CD4-positive, alpha-beta T cell (primary cell): ENCODE results near the gene ZSWIM4. TPM values are rescaled to one million over a fixed set of nuclear protein-coding genes. Genes with fewer than 3 reads are reported as not detected.

Experiments used
- ATAC-seq: fragments of 200-7000 bp; cut with Tn5 transposase; one replicate; pipeline ENCODE4 v1.10.0; 2022; ENCODE audit warnings: mild to moderate bottlenecking; ENCODE audit not compliant: poor library complexity
- CTCF ChIA-PET: fragments of 350-600 bp; sonication (Branson Sonifier 250); formaldehyde crosslinking; loops from one replicate; lab custom pipeline; 2021; ENCODE audit warnings: antibody characterized with exemption, inconsistent platforms; lab: Charles Lee
- POLR2A ChIA-PET: fragments of 350-600 bp; sonication (Branson Sonifier 250); formaldehyde crosslinking; loops from one replicate; lab custom pipeline; 2021; ENCODE audit warnings: antibody characterized with exemption, inconsistent platforms; lab: Charles Lee
- DNase-seq, 14 experiments: peaks; one replicate each; pipeline ENCODE4 v3.0.0-alpha.2; 2013 to 2020; ENCODE audit warnings: mixed read lengths in 2 of 14
- H3K27ac ChIP-seq, 2 donors: one replicate each; pipeline versions ENCODE4 v1.5.1 to v1.7.0; 2013; ENCODE audit warnings: low read length in 2 of 2, low read depth in 1 of 2, mild to moderate bottlenecking in 1 of 2
- H3K27me3 ChIP-seq, 2 experiments: 1 replicate in 1 of 2; 2 replicates in 1 of 2; pipeline versions ENCODE4 v1.6.1 to v1.7.0; 2013; ENCODE audit warnings: low read length in 2 of 2, control low read depth in 1 of 2, mild to moderate bottlenecking in 1 of 2, moderate library complexity in 1 of 2; ENCODE audit not compliant: insufficient read depth in 2 of 2, control insufficient read depth in 1 of 2
- H3K36me3 ChIP-seq: one replicate; pipeline ENCODE4 v1.6.1; 2013; ENCODE audit warnings: low read length, control low read depth; ENCODE audit not compliant: insufficient read depth
- H3K4me1 ChIP-seq: one replicate; pipeline ENCODE4 v1.6.1; 2013; ENCODE audit warnings: low read length, control low read depth; ENCODE audit not compliant: insufficient read depth
- H3K4me3 ChIP-seq: one replicate; pipeline ENCODE4 v1.5.1; 2013; ENCODE audit warnings: mild to moderate bottlenecking, low read length, moderate library complexity
- H3K9me3 ChIP-seq, 2 experiments: 1 replicate in 1 of 2; 2 replicates in 1 of 2; pipeline versions ENCODE4 v1.6.1 to v1.7.0; 2013; ENCODE audit warnings: low read length in 2 of 2, mild to moderate bottlenecking in 2 of 2, control low read depth in 1 of 2, moderate library complexity in 1 of 2; ENCODE audit not compliant: control insufficient read depth in 1 of 2, insufficient read depth in 1 of 2
- H3K27ac Mint-ChIP-seq: one replicate; pipeline ENCODE4 v1.8.0; 2020; ENCODE audit warnings: mixed read lengths
- H3K27me3 Mint-ChIP-seq: one replicate; pipeline ENCODE4 v1.8.0; 2021; ENCODE audit warnings: mixed read lengths
- H3K36me3 Mint-ChIP-seq: one replicate; pipeline ENCODE4 v1.8.0; 2021; ENCODE audit warnings: low read depth, mixed read lengths
- H3K4me1 Mint-ChIP-seq: one replicate; pipeline ENCODE4 v1.8.0; 2021; ENCODE audit warnings: low read depth, mixed read lengths
- H3K4me3 Mint-ChIP-seq: one replicate; pipeline ENCODE4 v1.8.0; 2020; ENCODE audit warnings: mild to moderate bottlenecking, mixed read lengths
- H3K9me3 Mint-ChIP-seq: one replicate; pipeline ENCODE4 v1.8.0; 2020; ENCODE audit warnings: mixed read lengths
- intact Hi-C, 2 experiments: fragments of 100-400 bp; cut with DNase I in 1 of 2; cut with micrococcal nuclease in 1 of 2; formaldehyde crosslinking; loops; one replicate each; pipeline versions ENCODE4 v1.15.1 to v1.9.0; 2023 to 2025; cut with DNase I, micrococcal nuclease
- total RNA-seq, 174 experiments: library from RNA in 2 of 174; stranded (reverse) in 2 of 174; gene quantifications; one replicate each; pipeline ENCODE4 v1.2.3 and lab custom pipeline; 2021 to 2026
- TF ChIP-seq, protein P1 (sequence below): fragments of 200-600 bp; IDR thresholded peaks from one replicate; pipeline ENCODE4 v1.8.0; 2022; ENCODE audit warnings: antibody characterized with exemption, mild to moderate bottlenecking

The ZSWIM4 gene
- total RNA-seq, 2 experiments from 2014 or later, result 3.5 to 3.8 TPM

- H3K4me3 ChIP-seq, result no peak overlapping the region
- no peak for DNase-seq
- CTCF ChIA-PET, result no interaction called here
- peaks cover 25 to 40% of the 10 kb centered on the region in 2 experiments for H3K27me3 ChIP-seq
- H3K27ac ChIP-seq, result no peak overlapping the region
- no peaks in the 10 kb centered on the region for H3K9me3 Mint-ChIP-seq
- peaks cover 31% of the 10 kb centered on the region for H3K4me1 ChIP-seq
- POLR2A ChIA-PET, result no interaction called here
- H3K36me3 Mint-ChIP-seq, result no peaks in the 10 kb centered on the region
- H3K4me3 Mint-ChIP-seq, result no peak overlapping the region
- intact Hi-C loops, result no loop called here
- no peak overlapping the region for H3K27ac Mint-ChIP-seq
- no peaks in the 10 kb centered on the region for H3K36me3 ChIP-seq
- H3K27me3 Mint-ChIP-seq, result peaks cover 60% of the 10 kb centered on the region
- TF ChIP-seq, protein P1, sequence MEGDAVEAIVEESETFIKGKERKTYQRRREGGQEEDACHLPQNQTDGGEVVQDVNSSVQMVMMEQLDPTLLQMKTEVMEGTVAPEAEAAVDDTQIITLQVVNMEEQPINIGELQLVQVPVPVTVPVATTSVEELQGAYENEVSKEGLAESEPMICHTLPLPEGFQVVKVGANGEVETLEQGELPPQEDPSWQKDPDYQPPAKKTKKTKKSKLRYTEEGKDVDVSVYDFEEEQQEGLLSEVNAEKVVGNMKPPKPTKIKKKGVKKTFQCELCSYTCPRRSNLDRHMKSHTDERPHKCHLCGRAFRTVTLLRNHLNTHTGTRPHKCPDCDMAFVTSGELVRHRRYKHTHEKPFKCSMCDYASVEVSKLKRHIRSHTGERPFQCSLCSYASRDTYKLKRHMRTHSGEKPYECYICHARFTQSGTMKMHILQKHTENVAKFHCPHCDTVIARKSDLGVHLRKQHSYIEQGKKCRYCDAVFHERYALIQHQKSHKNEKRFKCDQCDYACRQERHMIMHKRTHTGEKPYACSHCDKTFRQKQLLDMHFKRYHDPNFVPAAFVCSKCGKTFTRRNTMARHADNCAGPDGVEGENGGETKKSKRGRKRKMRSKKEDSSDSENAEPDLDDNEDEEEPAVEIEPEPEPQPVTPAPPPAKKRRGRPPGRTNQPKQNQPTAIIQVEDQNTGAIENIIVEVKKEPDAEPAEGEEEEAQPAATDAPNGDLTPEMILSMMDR, result no peak
- no peaks in the 10 kb centered on the region for H3K9me3 ChIP-seq
- peaks cover 27% of the 10 kb centered on the region for H3K4me1 Mint-ChIP-seq
- ATAC-seq, result no peak
Measured at GRCh38 chr19:13868663-13869062, 73.4 kb downstream of the ZSWIM4 start.

DNA sequence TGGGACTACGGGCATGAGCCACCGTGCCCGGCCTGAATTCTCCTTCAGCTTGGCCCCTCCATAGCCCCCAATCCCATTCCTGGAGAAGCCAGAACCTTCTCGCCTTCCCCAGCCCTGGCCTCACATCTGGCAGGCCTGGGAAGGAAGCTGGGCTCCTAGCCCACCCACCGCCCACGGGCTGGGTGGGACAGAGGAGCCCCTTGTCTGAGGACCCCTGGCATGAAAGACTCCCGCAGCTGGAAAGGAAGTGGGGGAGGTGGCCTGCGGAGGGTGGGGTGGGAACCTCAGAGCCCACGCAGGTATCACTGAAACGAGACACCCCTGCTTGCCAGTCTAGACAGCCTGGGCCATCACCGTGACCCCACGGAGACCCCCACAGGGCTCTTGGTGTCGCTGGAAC is 74.0 kb downstream of the ZSWIM4 start:
- Mint-ChIP-seq H3K9me3 (no peaks in the 10 kb centered on the region), H3K36me3 (no peaks in the 10 kb centered on the region), H3K27ac (no peak overlapping the region), H3K4me3 (no peak overlapping the region), H3K27me3 (peaks cover 57% of the 10 kb centered on the region), H3K4me1 (peaks cover 21% of the 10 kb centered on the region)
- H3K4me3 ChIP-seq, result no peak overlapping the region
- ATAC-seq (no peak), DNase-seq (no peak)
- peaks cover 25% of the 10 kb centered on the region for H3K4me1 ChIP-seq
- H3K27me3 ChIP-seq, result peaks cover 19 to 37% of the 10 kb centered on the region in 2 experiments
- H3K27ac ChIP-seq, result no peak overlapping the region
- ChIA-PET CTCF (no interaction called here), POLR2A (interaction anchor here (0.7 kb wide), 1 partner anchor 13 kb away, joined by 3 read pairs; no protein-coding TSS in a partner anchor)
- no peaks in the 10 kb centered on the region for H3K9me3 ChIP-seq
- intact Hi-C loops, result no loop called here
- no peaks in the 10 kb centered on the region for H3K36me3 ChIP-seq
- TF ChIP-seq, protein P1, result no peak

DNA sequence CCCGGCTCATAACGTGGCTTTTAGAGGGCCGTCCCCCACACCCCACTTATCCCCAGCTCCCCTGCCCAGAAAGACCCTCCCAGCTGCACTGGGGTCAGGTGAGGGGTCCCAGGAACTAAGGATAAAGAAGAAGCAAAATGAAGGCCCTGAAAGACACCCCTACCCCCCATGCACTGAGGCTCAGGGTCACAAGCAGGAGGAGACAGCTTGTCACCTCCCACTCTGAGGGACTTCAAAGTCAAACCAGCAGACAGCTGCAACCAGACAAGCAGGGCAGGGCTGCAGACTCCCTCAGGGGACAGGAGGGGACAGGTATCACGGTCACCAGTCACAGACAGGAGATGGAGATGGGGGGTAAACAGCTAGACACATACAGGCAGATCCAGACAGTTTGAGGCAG is 75.6 kb downstream of the ZSWIM4 start:
- Mint-ChIP-seq H3K27ac (no peak overlapping the region), H3K27me3 (peaks cover 56% of the 10 kb centered on the region), H3K4me1 (peaks cover 16% of the 10 kb centered on the region), H3K36me3 (no peaks in the 10 kb centered on the region), H3K9me3 (no peaks in the 10 kb centered on the region), H3K4me3 (no peak overlapping the region)
- TF ChIP-seq, protein P1, result no peak
- ChIA-PET CTCF (no interaction called here), POLR2A (no interaction called here)
- intact Hi-C loops, result loop anchor here in 1 of 2 experiments (10.0 kb wide), 1 partner anchor 614 kb away; no protein-coding TSS in a partner anchor
- no peak overlapping the region for H3K27ac ChIP-seq
- H3K4me1 ChIP-seq, result peaks cover 18% of the 10 kb centered on the region
- ATAC-seq (no peak), DNase-seq (no peak)
- peaks cover 12 to 34% of the 10 kb centered on the region in 2 experiments for H3K27me3 ChIP-seq
- H3K4me3 ChIP-seq, result no peak overlapping the region
- H3K9me3 ChIP-seq, result no peaks in the 10 kb centered on the region
- no peaks in the 10 kb centered on the region for H3K36me3 ChIP-seq
